NCI-H446 treated with DMSO at 0.1 percent for 48 hours (cell line): ENCODE results near the gene SLC5A11.
"Not testable (repeated sequence)": the region's sequence is repeated elsewhere in the genome, so short reads cannot be mapped to it uniquely, and the experiment has no call there.

ENCODE experiments used
- DNase-seq: peaks from one replicate; lab custom pipeline; 2025; lab: John Stamatoyannopoulos, UW

The SLC5A11 gene

DNA sequence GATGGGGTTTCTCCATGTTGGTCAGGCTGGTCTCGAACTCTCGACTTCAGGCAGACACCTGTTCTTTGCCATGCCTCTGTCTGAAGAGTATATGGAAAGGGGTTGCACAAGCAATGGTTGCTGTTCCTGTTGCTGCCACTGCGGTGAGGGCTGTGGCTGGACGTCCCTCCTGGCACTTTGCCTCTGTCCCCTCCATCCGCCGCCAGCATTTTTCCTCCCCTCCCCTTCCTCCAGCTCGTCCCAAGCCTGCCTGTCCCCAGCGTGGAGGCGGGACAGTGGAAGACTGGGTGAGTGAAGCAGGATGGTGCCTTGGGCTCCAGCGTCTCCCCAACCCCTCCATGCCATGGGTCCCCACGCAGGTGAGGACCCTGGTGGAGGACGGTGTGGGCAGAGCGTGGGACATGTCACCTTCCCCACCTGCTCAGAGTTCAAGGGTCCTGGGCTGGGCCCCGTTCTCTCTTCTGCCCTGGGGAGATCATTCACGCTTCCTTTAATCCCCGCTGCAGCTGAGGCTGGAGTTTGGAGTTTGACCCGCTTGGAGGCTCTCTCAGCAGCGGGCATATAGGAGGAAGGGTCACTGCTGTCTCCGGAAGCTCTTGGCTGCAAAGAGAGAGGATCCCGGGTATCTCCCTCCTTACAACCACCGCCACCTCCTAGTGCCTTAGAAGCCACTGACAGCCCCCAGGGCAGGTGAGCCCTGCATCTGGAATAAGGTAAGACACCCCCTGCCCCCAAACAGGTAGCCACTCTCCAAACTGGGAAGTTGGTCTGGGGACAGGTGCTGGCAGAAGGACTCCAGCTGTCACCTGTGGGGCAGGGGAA is at the start of gene SLC5A11:
SLC5A11 (plus strand) TSS at position 238 of the 822 bp plus-strand sequence. CDS start 12,681 bp downstream, outside the sequence.
- DNase-seq, result no peak

GRCh38 chr16:24800586-24800985 is 45.2 kb upstream of the SLC5A11 start:
- DNase-seq, result no peak

DNA sequence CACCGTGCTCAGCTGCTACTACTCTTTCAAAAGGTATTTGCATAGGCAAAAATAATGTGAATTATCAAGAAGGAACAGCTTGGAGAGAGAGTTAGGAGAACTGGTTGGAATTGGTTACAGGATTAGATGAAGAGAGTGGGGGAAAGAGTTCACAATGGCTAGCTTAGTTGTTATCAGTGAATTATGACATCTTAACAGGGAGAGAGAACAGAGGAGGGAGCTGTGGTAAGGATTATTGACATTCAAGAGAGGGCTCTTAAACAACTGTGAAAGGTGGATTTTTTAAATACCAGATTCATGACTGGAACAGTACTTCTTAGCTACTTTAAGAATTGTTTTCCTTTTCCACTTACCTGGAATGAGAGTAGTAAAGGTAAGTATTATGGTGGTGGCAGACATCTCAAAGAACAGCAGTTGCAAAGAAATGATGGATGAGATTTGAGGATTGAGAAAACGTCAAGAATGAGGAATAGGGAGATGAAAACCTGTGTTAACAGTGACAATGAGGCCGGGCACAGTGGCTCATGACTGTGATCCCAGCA is 43.9 kb upstream of the SLC5A11 start:
- no peak for DNase-seq

DNA sequence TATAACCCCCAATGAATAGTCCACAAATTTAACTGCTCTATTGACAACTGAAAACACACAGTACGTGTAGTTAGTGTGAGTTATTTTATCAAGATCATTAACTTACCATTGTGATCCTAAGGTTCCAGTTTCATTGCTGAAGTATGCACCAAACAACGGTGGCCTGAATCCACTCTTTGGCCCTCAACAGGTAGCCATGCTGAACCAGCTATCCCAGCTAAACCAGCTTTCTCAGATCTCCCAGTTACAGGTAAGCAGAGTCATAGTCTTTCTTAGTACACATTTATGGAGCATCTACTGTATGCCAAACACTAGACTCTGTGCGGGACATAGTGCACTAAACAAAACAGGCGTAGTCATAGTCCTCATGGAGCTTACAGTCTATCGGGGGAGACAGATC is 40.3 kb upstream of the SLC5A11 start:
- no peak for DNase-seq

GRCh38 chr16:24807301-24807700 is 38.5 kb upstream of the SLC5A11 start:
- no peak for DNase-seq

DNA sequence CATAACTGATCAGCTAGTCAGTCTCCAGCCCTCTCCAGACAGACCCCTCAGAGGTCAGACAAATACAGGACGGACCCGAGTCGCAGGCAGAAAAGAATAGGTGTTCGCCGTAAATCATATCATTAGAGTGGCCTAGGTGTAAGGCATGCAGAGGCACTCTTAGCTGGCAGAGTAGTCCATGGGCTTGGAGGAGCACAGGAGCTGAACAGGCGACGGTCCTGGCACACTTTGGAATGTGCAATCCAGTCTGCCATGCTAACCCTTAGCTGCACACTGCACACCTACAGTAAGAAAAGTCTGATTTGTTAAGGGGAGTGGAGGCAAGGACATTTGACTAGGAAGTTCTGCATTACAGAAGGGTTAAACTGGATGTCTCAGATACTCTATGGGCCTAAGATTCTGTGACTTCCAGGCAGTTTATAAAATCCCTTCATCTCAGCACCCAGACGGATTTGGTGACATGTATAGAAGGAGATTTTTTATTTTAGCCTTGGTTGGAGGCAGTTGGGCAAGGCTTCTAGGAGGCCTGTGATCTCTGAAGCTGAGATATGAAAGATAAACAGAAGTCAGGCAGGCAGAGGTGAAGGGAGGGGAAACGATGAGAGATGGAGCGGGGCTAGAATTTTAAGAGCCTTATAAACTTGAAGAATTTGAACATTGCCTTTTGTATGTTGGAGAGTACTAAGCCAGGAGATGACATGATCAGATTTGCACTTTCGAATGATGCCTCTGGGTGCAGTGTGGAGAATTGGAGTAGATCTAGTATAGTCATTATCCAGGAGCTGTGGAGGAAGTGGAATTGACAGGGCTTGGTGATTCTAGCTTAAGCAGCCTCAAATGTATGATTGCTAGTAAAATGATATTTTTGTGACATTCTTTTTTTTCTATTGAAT is 34.6 kb upstream of the SLC5A11 start:
- DNase-seq, result no peak

DNA sequence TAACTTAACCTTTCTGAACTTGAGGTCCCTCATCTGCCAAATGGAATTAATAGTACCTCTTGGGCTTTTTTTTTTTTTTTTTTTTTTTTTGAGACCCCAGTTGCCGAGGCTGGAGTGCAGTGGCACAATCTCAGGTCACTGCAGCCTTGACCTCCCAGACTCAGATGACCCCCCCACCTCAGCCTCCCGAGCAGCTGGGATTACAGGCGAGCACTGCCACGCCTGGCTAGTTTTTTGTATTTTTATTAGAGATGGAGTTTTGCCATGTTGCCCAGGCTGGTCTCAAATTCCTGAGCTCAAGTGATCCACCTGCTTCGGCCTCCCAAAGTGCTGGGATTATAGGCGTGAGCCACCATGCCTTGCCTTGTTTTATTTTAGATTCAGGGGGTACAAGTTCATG is 33.0 kb upstream of the SLC5A11 start:
- DNase-seq, result not testable (repeated sequence)

DNA sequence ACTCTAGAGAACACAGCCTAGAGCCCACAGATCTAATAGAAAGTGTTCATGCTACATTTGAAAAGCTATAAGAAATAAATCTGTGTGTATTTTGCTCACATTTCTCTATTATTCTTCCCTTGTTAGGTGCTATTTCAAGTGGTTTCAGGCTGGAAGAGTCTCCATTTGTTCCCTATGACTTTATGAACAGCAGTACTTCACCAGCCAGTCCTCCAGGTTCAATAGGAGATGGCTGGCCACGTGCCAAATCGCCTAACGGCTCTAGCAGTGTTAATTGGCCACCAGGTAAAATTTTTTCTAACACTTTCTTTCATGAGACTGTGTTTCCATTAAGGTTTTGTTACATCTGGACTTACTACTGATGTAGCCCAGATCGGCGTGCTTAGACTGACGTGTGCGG is 30.7 kb upstream of the SLC5A11 start:
- DNase-seq, result no peak

- DNase-seq, result no peak
Measured at GRCh38 chr16:24816688-24817087, 29.1 kb upstream of the SLC5A11 start.

DNA sequence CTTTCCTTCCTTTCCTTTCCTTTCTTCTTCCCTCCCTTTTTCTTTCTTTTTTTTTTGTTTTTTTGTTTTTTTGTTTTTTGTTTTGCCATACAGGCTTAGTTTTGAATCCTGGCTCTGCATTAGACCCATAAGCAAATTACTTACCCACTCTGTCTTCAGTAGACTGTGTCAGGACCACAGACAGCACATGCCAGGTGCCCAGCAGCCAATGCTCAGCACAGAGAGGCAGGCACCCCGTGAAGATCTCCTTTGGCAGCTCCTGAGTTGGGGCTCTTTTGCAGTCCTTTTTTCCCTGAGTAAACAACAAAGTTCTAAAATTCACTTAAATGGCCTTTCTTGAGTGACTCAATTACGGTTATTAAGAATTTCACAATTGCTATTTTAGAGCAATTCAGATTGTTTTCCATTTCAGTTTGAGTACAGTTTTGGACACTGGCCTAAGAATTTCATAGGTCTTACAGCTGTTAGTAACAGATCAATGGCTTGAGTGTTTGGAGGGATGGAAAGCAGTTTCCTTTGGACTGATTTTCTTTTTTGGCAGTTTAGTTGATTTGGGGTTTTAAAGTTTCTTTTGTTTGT is 26.2 kb upstream of the SLC5A11 start:
- DNase-seq, result no peak

GRCh38 chr16:24820522-24820921 is 25.2 kb upstream of the SLC5A11 start:
- no peak for DNase-seq

- DNase-seq, result no peak
Measured at GRCh38 chr16:24821129-24821528, 24.6 kb upstream of the SLC5A11 start.

DNA sequence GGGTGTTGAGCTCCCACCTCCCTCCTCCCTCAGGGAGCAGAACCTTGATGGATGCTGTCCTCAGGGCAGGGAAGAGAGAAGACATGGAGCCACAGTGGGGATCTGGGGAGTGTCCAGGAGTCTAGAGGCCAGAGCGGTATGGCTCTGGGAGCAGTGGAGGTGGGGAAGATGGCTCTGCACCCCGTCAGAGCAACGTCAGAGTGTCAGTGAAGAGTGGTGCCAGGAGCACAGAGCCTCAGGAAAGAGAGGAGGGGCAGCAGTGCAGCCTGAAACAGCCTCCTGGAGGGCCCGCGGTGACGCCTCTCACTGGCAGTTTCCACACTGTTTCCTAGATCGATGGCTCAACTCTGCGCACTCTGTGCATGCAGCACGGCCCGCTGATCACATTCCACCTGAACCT is 23.2 kb upstream of the SLC5A11 start:
- DNase-seq, result no peak

DNA sequence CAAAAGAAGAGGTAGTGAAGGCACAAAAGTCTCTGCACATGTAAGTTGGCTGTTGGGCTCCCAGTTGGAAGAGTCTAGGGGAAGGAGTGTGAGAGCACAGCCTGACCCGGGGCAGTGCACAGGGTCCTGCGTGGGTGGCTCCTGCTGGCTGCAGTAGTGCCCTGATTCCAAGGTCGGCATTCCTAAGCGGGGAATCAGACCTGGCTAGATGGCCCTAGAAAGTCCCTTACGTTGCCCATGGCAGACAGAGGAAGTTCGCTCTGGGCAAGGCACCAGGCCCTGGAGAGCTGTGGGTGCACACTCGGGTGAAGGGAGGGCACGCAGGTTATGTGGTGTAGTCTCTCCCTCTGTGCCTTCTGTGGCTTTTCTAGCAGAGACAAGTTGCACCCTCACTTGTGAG is 22.8 kb upstream of the SLC5A11 start:
- no peak for DNase-seq

- no peak for DNase-seq
Measured at GRCh38 chr16:24825696-24826095, 20.1 kb upstream of the SLC5A11 start.

GRCh38 chr16:24826096-24826690 is 19.6 kb upstream of the SLC5A11 start:
- DNase-seq, result no peak

DNA sequence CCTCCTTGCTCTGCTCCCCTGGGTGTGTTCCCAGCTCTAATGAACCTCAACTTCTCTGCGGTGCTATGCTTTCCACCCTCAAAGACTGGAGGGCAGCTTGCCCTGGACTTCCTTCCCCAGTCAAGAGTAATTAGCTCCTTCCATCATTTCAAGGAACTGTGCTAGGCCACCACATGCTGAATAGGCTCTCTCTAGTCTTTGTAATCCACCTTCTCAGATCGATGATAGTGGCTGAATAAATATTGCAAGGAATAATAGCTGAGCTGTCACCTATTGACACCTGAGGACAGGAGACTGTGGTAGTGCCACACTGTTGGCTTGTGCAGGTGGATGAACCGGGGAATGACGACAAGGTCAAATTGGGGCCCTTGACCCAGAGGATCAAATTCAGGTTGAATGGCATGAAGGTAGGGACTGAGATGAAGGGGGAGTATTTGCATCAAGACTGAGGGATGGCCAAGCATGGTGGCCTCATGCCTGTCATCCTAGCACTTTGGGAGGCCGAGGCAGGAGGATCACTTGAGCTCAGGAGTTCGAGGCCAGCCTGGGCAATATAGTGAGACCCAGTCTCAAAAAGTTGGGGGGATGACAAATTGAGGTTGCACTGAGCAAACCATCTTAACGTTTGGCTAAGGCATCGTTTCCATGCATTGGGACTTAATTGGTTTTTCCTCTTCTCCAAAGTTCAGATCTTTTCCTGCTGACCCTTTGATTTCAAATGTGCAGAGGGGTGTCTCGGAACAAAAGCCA is 18.8 kb upstream of the SLC5A11 start:
- DNase-seq, result no peak

- DNase-seq, result no peak
Measured at GRCh38 chr16:24829153-24829552, 16.6 kb upstream of the SLC5A11 start.

DNA sequence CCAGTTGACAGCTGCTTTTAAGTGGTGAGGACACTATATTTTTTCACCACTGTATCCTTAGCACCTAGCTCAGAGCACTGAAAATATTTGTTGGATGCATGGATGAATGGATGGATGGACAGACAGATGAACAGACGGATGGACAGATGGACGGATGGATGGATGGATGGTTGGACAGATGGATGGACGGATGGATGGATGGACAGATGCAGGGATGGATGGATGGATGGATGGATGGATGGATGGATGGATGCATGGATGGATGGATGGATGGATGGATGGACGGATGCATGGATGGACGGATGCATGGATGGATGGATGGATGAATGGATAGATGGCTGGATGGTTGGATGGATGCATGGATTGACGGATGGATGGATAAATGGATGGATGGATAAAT is 12.4 kb upstream of the SLC5A11 start:
- DNase-seq, result no peak

- DNase-seq, result no peak
Measured at GRCh38 chr16:24834459-24835335, 11.1 kb upstream of the SLC5A11 start.
